Measurements from ENCODE around the gene C16orf86.

DNA sequence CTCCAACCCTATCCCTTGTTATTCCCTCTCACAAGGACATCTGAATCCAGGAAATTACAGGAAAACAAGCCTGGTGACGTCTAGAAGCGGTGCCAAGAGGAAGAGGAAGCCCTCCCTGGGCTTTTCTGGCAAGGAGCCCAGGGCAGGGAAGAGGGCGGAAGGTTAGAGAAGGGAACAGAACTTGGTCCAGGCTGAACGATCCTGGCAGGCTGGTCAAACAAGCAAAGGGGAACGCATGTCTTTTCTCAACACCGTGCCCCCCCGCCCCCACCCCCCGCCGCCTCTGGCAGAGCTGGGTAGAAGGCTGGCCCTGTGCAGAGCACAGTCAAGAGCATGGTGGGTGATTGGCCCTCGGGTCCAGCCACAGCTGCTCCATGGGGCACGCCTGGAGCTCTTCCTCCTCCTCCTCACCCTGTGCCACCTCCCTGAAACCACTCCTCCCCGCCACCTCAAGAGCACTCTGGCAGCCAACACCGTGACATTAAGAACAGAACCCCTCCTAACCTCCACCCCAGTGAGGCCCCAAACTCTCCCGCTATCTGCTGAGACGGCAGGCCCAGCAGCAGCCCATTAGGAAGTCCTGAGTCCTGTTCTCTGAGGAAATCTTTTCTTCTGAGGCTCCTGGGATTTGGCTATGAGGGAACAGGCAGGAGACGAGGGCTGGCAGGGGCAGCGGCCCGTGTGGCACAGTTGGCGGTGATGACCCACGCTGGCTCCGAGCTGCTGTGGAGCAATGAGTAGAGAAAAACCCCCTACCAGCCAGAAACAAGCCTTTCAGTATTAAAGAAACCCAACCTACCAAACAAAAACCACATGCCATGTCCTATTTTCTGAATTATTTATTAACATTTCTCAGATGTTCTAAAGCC lies 7.3 kb downstream of the C16orf86 start:
- TF ChIP-seq CTCF (conservative IDR thresholded peaks at IDR 0.05 in 1 of 2, IDR thresholded peaks at IDR 0.05 in 1 of 2; ENCODE audit: low read depth in 1 of 2, low read length in 2 of 2), result no peak
- TF ChIP-seq EZH2 (IDR thresholded peaks at IDR 0.05; ENCODE audit: low read length, missing control alignments), result no peak

All from fibroblast of lung (primary cell).